ENCODE results near the gene ESPL1. TPM values are rescaled to one million over a fixed set of nuclear protein-coding genes. Genes with fewer than 3 reads are reported as not detected.
A peak's percentile ranks its signal among the peaks of the same experiment; 100 is the strongest.

The ESPL1 gene
- total RNA-seq, 1 experiment from 2014 or later: 31.1 TPM

- Mint-ChIP-seq H3K27me3 (ENCODE audit: unreplicated experiment) (no peaks in the 10 kb centered on the region), H3K4me1 (ENCODE audit: low read depth, unreplicated experiment) (peaks cover 12% of the 10 kb centered on the region), H3K27ac (ENCODE audit: unreplicated experiment) (peak overlapping the region; percentile 73), H3K4me3 (ENCODE audit: low read depth, unreplicated experiment) (peak overlapping the region; percentile 82), H3K36me3 (ENCODE audit: insufficient read depth, unreplicated experiment) (peaks cover 30% of the 10 kb centered on the region), H3K9me3 (ENCODE audit: low read depth, unreplicated experiment) (no peaks in the 10 kb centered on the region)
- DNase-seq: no peak
- intact Hi-C loops (cut with micrococcal nuclease; ENCODE audit: unreplicated experiment): loop anchor here (5.0 kb wide), 1 partner anchor 187 kb away; the partner anchor contains the start of gene NPFF
- CTCF ChIA-PET: interaction anchor here (0.6 to 2.1 kb wide), 17 partner anchors 10 to 188 kb away, joined by 3 to 21 read pairs (median 5); partner anchors contain the start of genes MYG1, PFDN5, SP1 and TARBP2
- TF ChIP-seq CTCF (IDR thresholded peaks at IDR 0.05; ENCODE audit: unreplicated experiment): no peak
- TSS peak; percentile 73 for BruUV-seq (replicated peaks)
Observed at GRCh38 chr12:53320352-53321195, 52.5 kb downstream of the ESPL1 start.

- Mint-ChIP-seq H3K4me3 (ENCODE audit: low read depth, unreplicated experiment) (peak overlapping the region; percentile 58), H3K4me1 (ENCODE audit: low read depth, unreplicated experiment) (peaks cover 12% of the 10 kb centered on the region), H3K9me3 (ENCODE audit: low read depth, unreplicated experiment) (no peaks in the 10 kb centered on the region), H3K36me3 (ENCODE audit: insufficient read depth, unreplicated experiment) (peaks cover 16% of the 10 kb centered on the region), H3K27ac (ENCODE audit: unreplicated experiment) (peak overlapping the region; percentile 75), H3K27me3 (ENCODE audit: unreplicated experiment) (peaks cover 23% of the 10 kb centered on the region)
- BruUV-seq (replicated peaks): no TSS peak
- intact Hi-C loops (cut with micrococcal nuclease; ENCODE audit: unreplicated experiment): loop anchor here (5.0 kb wide), 1 partner anchor 183 kb away; the partner anchor contains the start of gene NPFF
- CTCF ChIA-PET: interaction anchor here (1.2 to 2.1 kb wide), 3 partner anchors 21 to 184 kb away, joined by 3 to 6 read pairs (median 6); no protein-coding TSS in a partner anchor
- TF ChIP-seq CTCF (IDR thresholded peaks at IDR 0.05; ENCODE audit: unreplicated experiment): no peak
- no peak for DNase-seq
Observed at GRCh38 chr12:53324113-53324778, 56.1 kb downstream of the ESPL1 start.

GRCh38 chr12:53324779-53325510, 56.8 kb downstream of the ESPL1 start:
- H3K27ac Mint-ChIP-seq (ENCODE audit: unreplicated experiment): peak overlapping the region; percentile 75
- H3K36me3 Mint-ChIP-seq (ENCODE audit: insufficient read depth, unreplicated experiment): peaks cover 16% of the 10 kb centered on the region
- peaks cover 30% of the 10 kb centered on the region for H3K27me3 Mint-ChIP-seq (ENCODE audit: unreplicated experiment)
- H3K9me3 Mint-ChIP-seq (ENCODE audit: low read depth, unreplicated experiment): no peaks in the 10 kb centered on the region
- peak overlapping the region; percentile 58 for H3K4me3 Mint-ChIP-seq (ENCODE audit: low read depth, unreplicated experiment)
- no TSS peak for BruUV-seq (replicated peaks)
- H3K4me1 Mint-ChIP-seq (ENCODE audit: low read depth, unreplicated experiment): peaks cover 12% of the 10 kb centered on the region
- peak; percentile 87 for DNase-seq
- TF ChIP-seq CTCF (IDR thresholded peaks at IDR 0.05; ENCODE audit: unreplicated experiment): peak; percentile 53
- intact Hi-C loops (cut with micrococcal nuclease; ENCODE audit: unreplicated experiment): loop anchor here (5.0 kb wide), 1 partner anchor 182 kb away; the partner anchor contains the start of gene NPFF
- CTCF ChIA-PET: interaction anchor here (1.2 to 2.1 kb wide), 2 partner anchors 96 to 184 kb away, joined by 3 to 6 read pairs; no protein-coding TSS in a partner anchor
